Dermis blood vessel endothelial cell (primary cell): Measurements from ENCODE around the gene CREBRF. TPM values are rescaled to one million over a fixed set of nuclear protein-coding genes. Genes with fewer than 3 reads are reported as not detected.
"Not testable (repeated sequence)": the region's sequence is repeated elsewhere in the genome, so short reads cannot be mapped to it uniquely, and the experiment has no call there.

Experiments
- DNase-seq: peaks from one replicate; pipeline ENCODE4 v3.0.0; 2010
- total RNA-seq: library from RNA; depleted of rRNA; stranded (reverse); fragments of >200 nt; gene quantifications from 2 replicates; pipeline ENCODE4 v1.2.3, GENCODE V29; 2014

CREBRF gene
- total RNA-seq, 1 donor from 2014 or later, result 31.7 TPM

DNA sequence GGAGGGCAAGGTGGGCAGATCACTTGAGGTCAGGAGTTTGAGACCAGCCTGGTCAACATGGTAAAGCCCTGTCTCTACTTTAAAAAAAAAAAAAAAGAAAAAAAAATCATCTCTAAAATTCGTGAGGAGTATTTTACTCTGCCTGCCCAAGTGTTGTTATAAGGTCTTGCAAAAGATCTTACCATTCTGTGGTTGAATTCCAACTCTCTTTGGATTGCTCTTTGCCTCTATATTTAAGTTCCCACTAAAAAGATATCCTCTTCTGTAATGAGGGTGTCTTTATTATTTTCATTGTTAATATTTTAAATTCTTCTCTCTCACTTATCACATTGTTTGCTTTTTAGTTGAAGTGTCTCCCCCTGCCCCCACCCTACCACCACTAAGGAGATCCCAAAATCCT is 33.4 kb downstream of the CREBRF start:
- DNase-seq, result no peak

DNA sequence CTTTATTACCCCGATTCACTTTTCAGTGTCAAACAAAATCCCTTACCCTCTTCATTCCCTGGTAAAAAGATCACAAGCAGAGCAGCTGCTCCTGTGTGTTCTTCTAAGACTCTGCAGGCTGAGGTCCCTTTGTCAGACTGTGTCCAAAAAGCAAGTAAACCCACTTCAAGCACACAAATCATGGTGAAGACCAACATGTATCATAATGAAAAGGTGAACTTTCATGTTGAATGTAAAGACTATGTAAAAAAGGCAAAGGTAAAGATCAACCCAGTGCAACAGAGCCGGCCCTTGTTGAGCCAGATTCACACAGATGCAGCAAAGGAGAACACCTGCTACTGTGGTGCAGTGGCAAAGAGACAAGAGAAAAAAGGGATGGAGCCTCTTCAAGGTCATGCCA is 34.5 kb downstream of the CREBRF start:
- no peak for DNase-seq

DNA sequence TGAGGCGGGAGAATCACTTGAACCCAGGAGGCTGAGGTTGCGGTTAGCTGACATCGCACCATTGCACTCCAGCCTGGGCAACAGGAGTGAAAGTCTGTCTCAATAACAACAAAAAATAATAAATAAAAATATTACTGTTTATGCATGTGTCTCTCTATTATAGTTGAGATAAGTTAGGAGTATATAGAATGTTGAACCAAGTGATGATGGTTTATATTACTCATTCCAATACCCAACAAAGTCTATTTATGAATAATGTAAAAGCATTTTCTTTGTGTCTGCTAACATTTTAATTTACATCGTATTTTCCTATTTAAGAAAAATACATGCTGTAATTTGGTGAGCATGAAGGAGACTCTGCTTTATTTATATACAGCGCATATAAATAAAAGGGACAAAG is 35.8 kb downstream of the CREBRF start:
- DNase-seq, result no peak

DNA sequence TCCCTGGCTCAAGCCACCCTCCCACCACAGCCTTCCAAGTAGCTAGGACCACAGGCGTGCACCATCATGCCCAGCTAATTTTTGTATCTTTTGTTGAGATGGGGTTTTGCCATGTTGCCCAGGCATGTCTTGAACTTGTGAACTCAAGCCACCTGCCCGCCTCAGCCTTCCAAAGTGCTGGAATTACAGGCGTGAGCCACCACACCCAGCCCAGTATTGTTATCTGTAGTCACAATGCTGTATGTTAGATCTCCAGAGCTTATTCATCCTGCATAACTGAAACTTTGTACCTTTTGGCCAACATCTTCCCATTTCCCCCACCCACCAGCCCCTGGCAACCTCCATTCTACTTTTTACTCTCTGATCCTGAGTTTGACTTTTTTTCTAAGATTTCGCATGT is 37.5 kb downstream of the CREBRF start:
- DNase-seq, result no peak

DNA sequence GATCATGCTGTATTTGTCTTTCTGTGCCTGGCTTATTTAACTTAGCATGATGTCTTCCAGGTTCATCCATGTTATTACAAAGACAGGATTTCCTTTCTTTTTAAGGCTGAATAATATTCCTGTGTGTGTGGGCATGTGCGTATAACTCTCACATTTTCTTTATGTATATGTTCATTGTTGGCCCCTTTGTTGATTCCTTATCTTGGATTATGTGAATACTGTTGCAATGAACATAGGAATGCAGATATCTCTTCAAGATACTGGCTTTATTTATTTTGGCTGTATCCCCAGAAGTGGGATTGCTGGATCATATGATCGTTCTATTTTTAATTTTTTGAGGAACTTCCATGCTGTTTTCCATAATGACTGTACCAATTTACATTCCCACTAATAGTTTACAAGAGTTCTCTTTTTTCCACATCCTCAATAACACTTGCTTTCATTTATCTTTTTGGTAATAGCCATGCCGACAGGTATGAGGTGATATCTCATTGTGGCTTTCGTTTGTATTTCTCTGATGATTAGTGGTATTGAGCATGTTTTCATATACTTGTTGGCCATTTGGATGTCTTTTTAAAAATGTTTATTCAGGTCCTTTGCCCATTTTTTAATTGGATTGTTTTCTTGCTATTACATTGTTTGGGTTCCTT is 38.0 kb downstream of the CREBRF start:
- DNase-seq, result peak; percentile 91

DNA sequence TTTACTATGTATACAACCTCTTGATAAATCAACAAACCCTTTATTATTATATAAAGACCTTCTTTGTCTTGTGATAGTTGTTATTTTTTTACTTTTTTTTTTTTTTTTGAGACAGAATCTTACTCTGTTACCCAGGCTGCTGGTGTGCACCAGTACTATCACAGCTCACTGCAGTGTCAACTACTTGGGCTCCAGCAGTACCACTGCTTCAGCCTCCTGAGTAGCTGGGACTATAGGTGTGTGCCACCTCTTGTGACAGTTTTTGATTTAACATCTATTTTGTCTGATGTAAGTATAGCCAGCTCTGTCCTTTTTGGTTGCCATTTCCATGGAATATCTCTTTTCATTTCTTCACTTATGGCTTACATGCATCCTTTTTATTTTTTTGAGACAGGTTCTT is 42.6 kb downstream of the CREBRF start:
- DNase-seq, result no peak

DNA sequence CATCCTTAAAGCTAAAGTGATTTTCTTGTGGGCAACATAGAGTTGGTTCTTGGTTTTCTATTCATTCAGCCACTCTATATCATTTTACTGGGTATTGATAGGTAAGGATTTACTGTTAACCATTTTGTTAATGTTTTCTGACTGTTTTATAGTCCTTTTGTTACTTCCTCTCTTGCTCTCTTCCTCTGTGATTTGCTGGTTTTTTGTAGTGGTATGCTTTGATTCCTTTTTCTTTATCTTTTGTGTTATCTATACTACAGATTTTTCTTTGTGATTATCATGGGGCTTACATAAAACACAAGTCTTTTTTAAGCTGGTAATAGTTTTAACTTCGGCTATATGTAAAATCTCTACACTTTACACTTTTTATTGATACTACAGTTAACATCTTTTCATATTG is 43.3 kb downstream of the CREBRF start:
- DNase-seq, result no peak

DNA sequence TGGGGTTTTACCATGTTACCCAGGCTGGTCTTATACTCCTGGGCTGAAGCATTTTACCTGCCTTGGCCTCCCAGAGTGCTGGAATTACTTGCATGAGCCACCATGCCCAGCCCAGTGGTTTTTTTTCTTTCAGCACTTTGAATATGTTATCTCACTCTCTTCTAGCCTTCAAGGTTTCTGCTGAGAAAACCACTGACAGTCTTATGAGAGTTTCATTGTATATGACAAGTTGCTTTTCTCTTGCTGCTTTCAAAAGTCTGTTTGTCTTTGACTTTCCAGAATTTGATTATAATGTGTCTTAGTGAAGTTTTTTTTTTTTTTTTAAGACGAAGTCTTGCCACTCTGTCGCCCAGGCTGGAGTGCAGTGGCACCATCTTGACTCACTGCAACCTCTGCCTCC is 45.1 kb downstream of the CREBRF start:
- DNase-seq, result no peak

DNA sequence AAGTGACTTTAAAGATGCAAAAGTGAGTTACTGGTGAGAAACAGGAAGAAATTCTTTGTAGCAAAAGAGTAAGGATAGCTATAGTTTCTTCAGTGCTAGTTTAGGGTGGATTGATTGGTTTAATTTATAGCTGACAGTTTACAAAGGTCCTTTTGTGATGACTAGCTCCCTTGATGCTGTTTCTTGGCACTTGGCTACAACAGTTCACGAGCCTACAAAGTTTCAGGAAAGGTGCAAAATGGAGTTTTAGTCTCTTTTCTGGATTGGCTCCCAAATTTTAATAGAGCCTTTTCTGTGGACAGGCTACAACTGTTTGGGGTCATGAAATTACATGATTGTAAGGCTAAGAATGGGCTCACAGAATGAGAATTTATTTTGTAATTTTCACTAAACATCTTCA is 47.3 kb downstream of the CREBRF start:
- DNase-seq, result no peak

DNA sequence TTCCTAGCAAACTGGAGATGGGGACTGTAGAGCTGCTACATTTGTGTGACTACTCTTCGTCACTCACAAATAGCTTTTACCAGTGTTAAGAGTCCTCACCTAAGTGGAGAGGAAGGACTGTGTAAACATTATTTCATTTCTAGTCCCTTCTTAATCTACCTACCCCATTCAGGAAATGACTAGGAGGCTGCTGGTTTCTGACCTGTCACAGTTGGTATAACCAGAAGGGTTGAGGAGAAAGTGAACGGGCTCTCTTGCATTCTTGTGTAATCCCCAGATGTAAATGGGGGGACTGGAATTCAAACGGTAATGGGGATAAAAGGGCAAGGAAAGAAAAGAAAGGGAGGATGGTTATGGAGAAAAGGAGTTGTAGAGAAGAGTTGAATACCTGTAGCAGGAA is 52.8 kb downstream of the CREBRF start:
- DNase-seq, result peak; percentile 51

DNA sequence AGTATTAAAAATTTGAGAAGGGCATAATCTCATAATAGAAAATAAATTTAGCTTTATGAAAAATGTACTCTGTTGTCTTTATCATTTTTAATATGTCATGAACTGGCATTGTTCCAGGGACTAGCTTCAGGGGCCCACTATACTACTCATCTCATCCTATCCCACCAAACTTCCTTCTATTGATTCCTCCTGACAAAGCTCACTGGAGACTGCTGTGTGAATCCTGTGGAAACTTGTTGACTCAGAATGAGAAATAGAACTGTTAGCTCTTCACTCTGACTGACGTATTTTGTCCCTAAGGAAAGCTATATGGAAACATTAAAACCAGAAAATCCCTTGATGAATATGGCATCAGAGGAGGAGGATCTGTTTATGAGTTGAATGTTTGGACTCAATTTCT is 58.4 kb downstream of the CREBRF start:
- DNase-seq, result peak; percentile 66

DNA sequence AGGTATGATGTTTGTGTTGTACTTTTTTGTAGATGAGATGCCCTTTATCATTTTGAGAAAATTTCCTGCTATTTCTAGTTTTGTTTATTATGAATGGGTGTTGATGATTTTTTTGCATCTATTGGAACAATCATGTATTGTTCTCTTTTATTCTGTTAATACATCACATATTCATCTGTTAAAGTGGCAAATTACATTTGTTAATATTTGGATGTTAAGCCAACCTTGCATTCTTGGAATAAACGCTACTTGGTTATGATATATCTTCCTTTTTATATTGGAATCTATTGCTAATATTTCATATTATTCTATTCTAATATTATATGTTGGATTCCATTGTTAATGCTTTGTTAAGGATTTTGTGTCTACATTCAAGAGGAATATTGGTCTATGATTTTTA is 63.6 kb downstream of the CREBRF start:
- DNase-seq, result no peak

DNA sequence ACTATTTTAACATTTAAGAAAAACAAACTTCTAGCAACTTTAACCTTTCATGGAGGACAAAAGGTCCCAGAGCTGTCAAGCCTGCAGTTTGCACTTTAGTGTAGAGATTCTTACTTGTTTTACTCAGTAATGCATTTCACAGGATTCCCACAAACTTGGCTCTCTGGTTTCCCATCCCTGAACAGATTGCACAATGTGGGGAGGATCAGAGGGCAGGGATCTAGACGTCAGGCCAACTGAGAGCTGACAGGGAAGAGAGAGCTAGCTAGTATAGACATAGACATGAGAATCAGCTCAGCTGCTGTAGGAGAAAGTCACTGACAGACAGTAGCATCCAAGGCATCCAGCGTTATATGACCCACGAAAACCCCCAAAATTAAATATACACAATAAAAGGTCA is 67.3 kb downstream of the CREBRF start:
- DNase-seq, result no peak

DNA sequence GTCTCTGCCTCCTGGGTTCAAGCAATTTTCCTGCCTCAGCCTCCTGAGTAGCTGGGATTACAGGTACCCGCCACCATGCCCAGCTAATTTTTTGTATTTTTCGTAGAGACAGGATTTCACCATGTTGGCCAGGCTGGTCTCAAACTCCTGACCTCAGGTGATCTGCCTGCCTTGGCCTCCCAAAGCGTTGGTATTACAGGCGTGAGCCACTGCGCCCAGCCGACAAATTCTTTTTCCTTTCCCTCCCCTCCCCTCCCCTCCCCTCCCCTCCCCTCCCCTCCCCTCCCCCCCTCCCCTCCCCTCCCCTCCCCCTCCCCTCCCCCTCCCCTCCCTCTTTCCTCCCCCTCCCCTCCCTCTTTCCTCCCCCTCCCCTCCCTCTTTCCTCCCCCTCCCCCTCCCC is 76.0 kb downstream of the CREBRF start:
- not testable (repeated sequence) for DNase-seq

DNA sequence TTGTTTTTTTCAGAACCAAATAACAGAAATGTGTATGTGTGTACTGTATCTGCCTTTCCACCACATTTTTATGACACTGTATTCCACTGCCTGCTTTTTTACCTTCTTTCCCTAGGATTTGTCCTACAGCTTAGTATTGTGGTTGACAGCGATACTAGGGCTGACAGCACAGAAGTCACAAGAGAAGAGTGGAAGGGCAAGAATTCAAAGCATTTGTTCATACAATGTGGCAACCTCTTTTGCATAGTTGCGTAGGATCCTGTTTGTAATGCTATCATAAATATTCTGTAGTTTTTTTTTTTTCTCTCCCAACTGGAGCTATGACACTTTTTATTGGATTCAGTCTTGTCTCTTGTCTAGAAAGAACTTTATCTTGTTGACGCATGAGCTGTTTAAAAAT is 82.6 kb downstream of the CREBRF start:
- no peak for DNase-seq

DNA sequence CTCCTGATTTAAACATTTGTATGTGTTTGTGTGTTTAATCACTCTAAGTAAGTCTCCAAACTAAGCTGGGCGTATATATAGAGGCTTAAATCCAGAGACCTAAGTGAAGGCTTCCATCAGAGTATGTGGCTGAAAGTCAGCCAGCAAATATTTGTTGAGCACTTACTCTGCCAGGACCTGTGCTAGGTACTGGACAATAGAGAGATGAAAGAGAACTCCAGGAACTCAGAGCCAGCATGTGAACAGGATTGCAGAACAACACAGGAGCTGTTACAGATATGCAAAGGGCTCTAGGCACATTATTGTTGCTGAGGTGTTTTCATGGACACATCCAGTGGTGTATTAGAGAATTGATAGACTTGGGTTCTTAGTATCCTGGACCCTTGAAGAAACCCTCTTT is 83.5 kb downstream of the CREBRF start:
- no peak for DNase-seq

DNA sequence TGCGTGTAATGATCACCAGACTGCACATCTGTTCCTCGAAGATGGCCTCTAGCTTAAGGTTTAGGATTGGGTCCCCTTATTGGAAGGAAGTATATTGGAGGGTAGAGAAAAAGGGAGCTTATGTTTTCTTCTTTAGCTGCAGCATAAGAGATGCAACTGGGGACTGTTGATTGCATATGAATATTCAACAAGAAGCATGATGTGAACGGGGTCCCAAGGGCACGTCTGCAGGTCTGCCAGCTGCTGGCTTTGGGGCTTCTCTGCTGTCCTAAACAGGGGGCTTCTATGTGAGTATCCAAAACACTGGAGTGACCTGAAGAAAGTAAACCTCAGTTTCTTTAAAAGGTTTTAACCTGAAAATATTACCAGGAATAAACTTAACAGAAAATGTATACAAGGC is 84.6 kb downstream of the CREBRF start:
- DNase-seq, result no peak

DNA sequence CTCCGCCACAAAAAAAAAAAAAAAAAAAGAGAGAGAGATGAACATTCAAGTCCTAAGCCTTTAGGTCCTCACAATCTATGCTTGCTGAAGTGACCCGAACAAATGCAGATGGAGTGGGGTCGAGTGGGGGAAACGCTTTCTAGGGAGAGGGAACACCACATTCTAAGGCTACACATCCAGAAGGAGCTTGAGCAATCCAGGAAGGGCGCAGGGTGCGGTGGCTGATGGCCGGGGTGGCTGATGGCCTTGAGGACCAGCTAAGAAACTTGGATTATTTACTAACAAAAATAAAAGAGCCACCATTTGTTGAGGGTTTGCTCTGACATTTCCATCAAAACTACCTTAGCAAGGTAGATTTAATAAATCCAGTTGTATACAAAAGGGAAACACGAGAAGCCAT is 87.4 kb downstream of the CREBRF start:
- no peak for DNase-seq

DNA sequence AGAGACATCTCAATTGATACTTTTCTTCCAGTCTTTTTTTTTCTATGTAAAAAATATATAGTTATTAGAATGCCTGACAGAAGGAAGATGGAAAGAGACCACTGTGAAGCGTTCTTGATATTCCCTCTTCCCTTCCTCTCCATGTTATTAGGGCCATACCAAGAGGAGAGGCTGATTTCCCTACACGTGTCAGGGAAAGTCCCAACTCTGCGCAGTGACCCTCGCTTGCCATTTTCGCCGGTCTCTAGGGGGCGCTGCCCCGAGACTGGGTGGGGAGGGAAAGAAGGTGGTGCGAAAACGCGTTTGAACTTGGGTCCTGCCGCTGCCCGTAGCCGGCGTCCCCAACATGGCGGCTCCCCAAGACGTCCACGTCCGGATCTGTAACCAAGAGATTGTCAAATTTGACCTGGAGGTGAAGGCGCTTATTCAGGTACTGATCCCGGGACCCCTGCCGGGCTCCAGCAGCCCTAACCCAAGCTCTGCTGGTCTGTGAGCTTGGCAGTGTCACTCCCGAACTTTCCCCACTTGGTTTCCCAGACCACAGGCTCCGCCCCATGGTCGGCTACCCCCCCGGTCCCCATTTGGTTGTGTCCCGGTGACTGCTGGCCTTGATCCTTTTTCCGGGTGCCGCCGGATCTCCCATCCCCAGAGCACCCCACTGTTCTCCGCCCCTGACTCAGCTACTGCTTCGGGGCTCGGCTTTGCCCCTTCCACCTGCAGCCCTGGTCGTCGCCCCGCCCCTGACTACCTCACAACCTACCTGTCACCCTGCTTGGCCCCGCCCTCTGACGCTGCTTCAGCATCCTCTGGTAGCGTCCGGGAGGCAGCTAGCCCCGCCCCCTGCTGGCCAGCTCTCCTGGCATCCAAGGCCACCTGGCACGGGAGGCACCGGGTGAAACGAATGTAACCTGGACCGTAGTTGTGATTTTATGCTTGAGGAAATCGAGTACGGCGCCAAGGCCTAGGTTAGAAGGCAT is 88.3 kb downstream of the CREBRF start, which contains the start of gene BNIP1:
Gene BNIP1 (plus strand): TSS at position 332 of the 977 bp plus-strand sequence. CDS start 15 bp downstream, at position 347.
- DNase-seq, result peak; percentile 98

DNA sequence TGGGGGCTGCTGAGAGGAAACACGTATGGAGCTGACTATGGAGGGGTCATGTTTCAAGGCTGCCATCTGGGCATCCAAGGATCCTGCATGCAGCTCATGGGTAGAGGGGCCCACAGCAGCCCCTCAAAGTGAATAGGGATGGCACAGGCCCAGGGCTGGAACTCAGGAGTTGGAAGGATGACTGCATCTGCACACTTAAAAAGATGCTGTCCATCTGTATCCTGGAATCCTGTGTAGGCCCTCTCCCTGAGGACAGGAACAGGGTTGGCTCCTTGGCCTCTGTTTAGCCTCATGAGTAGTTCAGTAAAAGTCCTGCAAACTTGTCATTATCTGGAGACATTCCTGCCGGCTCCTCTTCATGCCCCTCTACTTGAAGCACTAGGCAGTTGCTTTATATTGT is 92.2 kb downstream of the CREBRF start:
- DNase-seq, result no peak

DNA sequence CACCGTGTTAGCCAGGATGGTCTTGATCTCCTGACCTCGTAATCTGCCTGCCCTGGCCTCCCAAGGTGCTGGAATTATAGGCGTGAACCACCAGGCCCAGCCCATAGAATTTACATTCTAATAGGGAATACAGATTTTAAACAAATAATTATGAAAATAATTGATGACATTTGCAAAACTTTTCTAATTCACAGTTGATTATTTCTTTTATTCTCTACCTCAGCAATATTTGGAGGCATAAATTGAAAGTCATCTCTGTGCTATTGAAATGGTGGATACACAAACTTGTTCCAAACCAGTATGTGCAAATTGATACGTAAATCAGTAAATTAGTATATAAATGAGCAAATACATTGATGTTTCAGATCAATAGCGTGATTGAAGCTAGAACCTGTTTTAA is 96.4 kb downstream of the CREBRF start:
- no peak for DNase-seq

DNA sequence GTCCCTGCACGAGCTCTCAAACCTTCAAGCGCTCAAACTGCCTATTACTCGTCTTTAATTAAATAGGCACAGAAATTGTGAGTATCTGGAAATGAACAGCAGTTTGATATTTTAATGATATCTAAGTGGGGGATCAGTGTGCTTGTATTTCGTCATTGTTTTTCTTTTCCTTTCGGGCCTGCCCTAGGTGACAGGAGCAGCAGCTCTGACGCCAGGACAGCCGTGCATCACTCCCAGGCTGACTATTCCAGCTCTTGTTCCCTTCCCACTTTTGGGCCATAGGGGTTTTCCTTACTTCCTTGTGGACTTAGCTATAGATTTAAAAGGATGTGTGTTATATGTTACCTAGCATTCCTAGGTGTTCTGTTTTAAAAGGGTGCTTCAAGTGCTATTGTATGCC is 97.7 kb downstream of the CREBRF start:
- no peak for DNase-seq

DNA sequence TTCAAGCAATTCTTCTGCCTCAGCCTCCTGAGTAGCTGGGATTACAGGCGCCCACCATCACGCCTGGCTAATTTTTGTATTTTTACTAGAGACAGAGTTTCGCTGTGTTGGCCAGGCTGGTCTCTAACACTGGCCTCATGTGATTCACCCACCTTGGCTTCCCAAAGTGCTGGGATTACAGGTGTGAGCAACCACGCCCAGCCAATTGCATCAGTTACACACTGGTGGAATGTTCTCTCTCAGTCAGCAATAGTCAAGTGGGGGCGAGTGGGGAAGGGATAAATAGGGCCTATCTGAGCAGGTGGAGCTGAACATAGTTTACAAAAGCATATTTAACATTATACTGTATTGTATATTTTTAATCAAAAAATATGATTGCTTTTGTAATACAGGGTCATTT is 98.5 kb downstream of the CREBRF start:
- DNase-seq, result not testable (repeated sequence)

DNA sequence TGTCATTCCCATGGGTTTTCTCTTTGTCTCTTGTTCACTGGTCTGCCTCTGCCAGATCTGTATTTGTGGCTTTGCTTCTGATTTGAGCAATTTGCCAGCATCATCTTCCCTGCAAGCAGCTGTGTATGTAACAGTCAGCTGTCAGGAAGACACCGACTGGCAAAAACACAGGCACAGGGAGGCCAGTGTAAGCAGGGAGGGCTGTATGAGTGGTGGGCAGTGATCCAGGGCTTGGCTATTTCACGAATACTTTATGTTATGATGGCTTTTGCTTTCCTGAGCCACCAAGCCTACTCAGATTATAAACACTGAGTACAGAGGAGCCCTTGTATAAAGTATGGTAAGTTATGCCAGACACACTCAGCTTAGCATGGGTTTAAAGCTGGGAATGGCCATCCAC is 99.8 kb downstream of the CREBRF start:
- DNase-seq, result no peak
